ENCODE measurements around the gene ZNF775.

Gene ZNF775

GRCh38 chr7:150412518-150413488 is 33.7 kb downstream of the ZNF775 start:
- POLR2A ChIA-PET, result interaction anchor here (0.5 to 0.9 kb wide), 2 partner anchors 9 to 90 kb away, joined by 3 read pairs; partner anchors contain the start of gene LRRC61

GRCh38 chr7:150413640-150414081 is 34.5 kb downstream of the ZNF775 start:
- TF ChIP-seq ARNT (IDR thresholded peaks at IDR 0.05) (no peak), FOXA1 (IDR thresholded peaks at IDR 0.05) (no peak), L3MBTL2 (conservative IDR thresholded peaks at IDR 0.05) (no peak), FOXK2 (IDR thresholded peaks at IDR 0.05) (no peak), PKNOX1 (IDR thresholded peaks at IDR 0.05) (no peak), BHLHE40 (IDR thresholded peaks at IDR 0.05; ENCODE audit: borderline replicate concordance) (no peak), ZNF384 (IDR thresholded peaks at IDR 0.05) (no peak), SUZ12 (IDR thresholded peaks at IDR 0.05) (no peak), CTBP1 (IDR thresholded peaks at IDR 0.05; ENCODE audit: borderline replicate concordance) (no peak), NFRKB (IDR thresholded peaks at IDR 0.05) (no peak), TARDBP (IDR thresholded peaks at IDR 0.05) (no peak), HDGF (IDR thresholded peaks at IDR 0.05; ENCODE audit: borderline replicate concordance) (no peak), LEF1 (IDR thresholded peaks at IDR 0.05; ENCODE audit: borderline replicate concordance) (no peak), SP1 (IDR thresholded peaks at IDR 0.05) (no peak), ELF4 (IDR thresholded peaks at IDR 0.05) (no peak), FOXM1 (IDR thresholded peaks at IDR 0.05; ENCODE audit: borderline replicate concordance) (no peak)
- POLR2A ChIA-PET, result interaction anchor here (0.9 kb wide), 1 partner anchor 9 kb away, joined by 3 read pairs; no protein-coding TSS in a partner anchor
- CTCF ChIA-PET, result no interaction called here
- DNase-seq (ENCODE audit: extremely low spot score), result no peak

More at GRCh38 chr7:150412518-150413488, 33.7 kb downstream of the ZNF775 start:
- no peak for TF ChIP-seq PKNOX1 (IDR thresholded peaks at IDR 0.05)
- no peak for TF ChIP-seq L3MBTL2 (conservative IDR thresholded peaks at IDR 0.05)
- no peak for TF ChIP-seq ELF4 (IDR thresholded peaks at IDR 0.05)
- no peak for TF ChIP-seq FOXK2 (IDR thresholded peaks at IDR 0.05)
- no peak for TF ChIP-seq SP1 (IDR thresholded peaks at IDR 0.05)
- no peak for TF ChIP-seq TARDBP (IDR thresholded peaks at IDR 0.05)
- TF ChIP-seq ZNF384 (IDR thresholded peaks at IDR 0.05), result no peak
- no peak for TF ChIP-seq ARNT (IDR thresholded peaks at IDR 0.05)
- TF ChIP-seq FOXA1 (IDR thresholded peaks at IDR 0.05), result no peak
- TF ChIP-seq HDGF (IDR thresholded peaks at IDR 0.05; ENCODE audit: borderline replicate concordance), result no peak
- TF ChIP-seq LEF1 (IDR thresholded peaks at IDR 0.05; ENCODE audit: borderline replicate concordance), result no peak
- TF ChIP-seq SUZ12 (IDR thresholded peaks at IDR 0.05), result no peak
- no peak for TF ChIP-seq NFRKB (IDR thresholded peaks at IDR 0.05)
- CTCF ChIA-PET, result no interaction called here
- no peak for DNase-seq (ENCODE audit: extremely low spot score)

- ChIA-PET POLR2A (interaction anchor here (1.3 kb wide), 1 partner anchor 41 kb away, joined by 4 read pairs; no protein-coding TSS in a partner anchor), CTCF (interaction anchor here (0.7 to 1.1 kb wide), 2 partner anchors 11 to 13 kb away, joined by 3 read pairs; no protein-coding TSS in a partner anchor)
- TF ChIP-seq CTBP1 (IDR thresholded peaks at IDR 0.05; ENCODE audit: borderline replicate concordance) (no peak), LEF1 (IDR thresholded peaks at IDR 0.05; ENCODE audit: borderline replicate concordance) (no peak), ARNT (IDR thresholded peaks at IDR 0.05) (no peak), TARDBP (IDR thresholded peaks at IDR 0.05) (no peak), FOXM1 (IDR thresholded peaks at IDR 0.05; ENCODE audit: borderline replicate concordance) (no peak), SUZ12 (IDR thresholded peaks at IDR 0.05) (no peak), PKNOX1 (IDR thresholded peaks at IDR 0.05) (no peak), L3MBTL2 (conservative IDR thresholded peaks at IDR 0.05) (no peak), FOXA1 (IDR thresholded peaks at IDR 0.05) (no peak), FOXK2 (IDR thresholded peaks at IDR 0.05) (no peak), ZNF384 (IDR thresholded peaks at IDR 0.05) (no peak), HDGF (IDR thresholded peaks at IDR 0.05; ENCODE audit: borderline replicate concordance) (no peak), SP1 (IDR thresholded peaks at IDR 0.05) (no peak)
- no peak for DNase-seq (ENCODE audit: extremely low spot score)
Observed at GRCh38 chr7:150415161-150416153, 36.3 kb downstream of the ZNF775 start.

GRCh38 chr7:150417239-150417638 is 38.1 kb downstream of the ZNF775 start:
- ChIA-PET CTCF (interaction anchor here (1.0 to 1.3 kb wide), 3 partner anchors 11 to 32 kb away, joined by 3 to 7 read pairs (median 4); a partner anchor contains a TSS), POLR2A (no interaction called here)
- TF ChIP-seq BHLHE40 (IDR thresholded peaks at IDR 0.05; ENCODE audit: borderline replicate concordance), result no peak
- TF ChIP-seq FOXA1 (IDR thresholded peaks at IDR 0.05), result no peak
- TF ChIP-seq SP1 (IDR thresholded peaks at IDR 0.05), result no peak
- TF ChIP-seq NFRKB (IDR thresholded peaks at IDR 0.05), result no peak
- no peak for TF ChIP-seq L3MBTL2 (conservative IDR thresholded peaks at IDR 0.05)
- TF ChIP-seq TARDBP (IDR thresholded peaks at IDR 0.05), result no peak
- TF ChIP-seq PKNOX1 (IDR thresholded peaks at IDR 0.05), result no peak
- no peak for TF ChIP-seq LEF1 (IDR thresholded peaks at IDR 0.05; ENCODE audit: borderline replicate concordance)
- TF ChIP-seq ZNF384 (IDR thresholded peaks at IDR 0.05), result no peak
- no peak for TF ChIP-seq ELF4 (IDR thresholded peaks at IDR 0.05)
- no peak for TF ChIP-seq ARNT (IDR thresholded peaks at IDR 0.05)
- no peak for TF ChIP-seq SUZ12 (IDR thresholded peaks at IDR 0.05)
- DNase-seq (ENCODE audit: extremely low spot score), result no peak
